ENCODE data around the gene STT3B.

GRCh38 chr3:31635545-31635944 is 102.8 kb downstream of the STT3B start:
- TF ChIP-seq SUZ12 (IDR thresholded peaks at IDR 0.05; ENCODE audit: extremely low read depth, insufficient read depth, insufficient read length), result no peak
- no peak for TF ChIP-seq ZNF274 (IDR thresholded peaks at IDR 0.05; ENCODE audit: low read depth, low read length)

Data from NT2/D1 (cell line).